ENCODE data around the gene IL9.

IL9 gene

GRCh38 chr5:135864503-135865435, 30.9 kb downstream of the IL9 start:
- DNase-seq: peak; percentile 81 to 96

GRCh38 chr5:135862744-135863143, 32.9 kb downstream of the IL9 start:
- DNase-seq: no peak

GRCh38 chr5:135862086-135862485, 33.6 kb downstream of the IL9 start:
- no peak for DNase-seq

- peak; percentile 91 to 97 for DNase-seq
Measured at GRCh38 chr5:135861641-135862040, 34.0 kb downstream of the IL9 start.

- peak; percentile 56 to 85 for DNase-seq
Measured at GRCh38 chr5:135859641-135860040, 36.0 kb downstream of the IL9 start.

GRCh38 chr5:135859186-135859585, 36.5 kb downstream of the IL9 start:
- DNase-seq: peak; percentile 42 to 73

GRCh38 chr5:135857630-135858311, 37.9 kb downstream of the IL9 start:
- DNase-seq: no peak

GRCh38 chr5:135851915-135852845, 43.5 kb downstream of the IL9 start:
- no peak for DNase-seq

GRCh38 chr5:135851186-135851914, 44.3 kb downstream of the IL9 start:
- DNase-seq: no peak

GRCh38 chr5:135850671-135851070, 45.0 kb downstream of the IL9 start:
- no peak for DNase-seq

- DNase-seq: no peak
Measured at GRCh38 chr5:135850231-135850630, 45.4 kb downstream of the IL9 start.

- no peak for DNase-seq
Measured at GRCh38 chr5:135847976-135848375, 47.7 kb downstream of the IL9 start.

GRCh38 chr5:135846311-135846710, 49.3 kb downstream of the IL9 start:
- DNase-seq: no peak

GRCh38 chr5:135843571-135844337, 51.9 kb downstream of the IL9 start:
- no peak for DNase-seq

GRCh38 chr5:135842737-135843136, 52.9 kb downstream of the IL9 start:
- DNase-seq: no peak

Data from inflammatory macrophage treated with lipopolysaccharide for 1 hour (primary cell).